Mesendoderm (in vitro differentiated cells): ENCODE measurements around the gene NMRK1.
A peak's percentile ranks its signal among the peaks of the same experiment; 100 is the strongest.

ENCODE experiments used
- DNase-seq: peaks from one replicate; pipeline ENCODE4 v3.0.0; 2013
- H2AK5ac ChIP-seq: 2 replicates; pipeline ENCODE4 v1.6.1; 2013; ENCODE audit warnings: low read length, inconsistent platforms
- H2BK120ac ChIP-seq: 2 replicates; pipeline ENCODE4 v1.6.1; 2013; ENCODE audit warnings: low read depth, mild to moderate bottlenecking, low read length, moderate library complexity, mixed read lengths
- H2BK15ac ChIP-seq: replicated peaks from 2 replicates; pipeline ENCODE4 v1.6.1; 2013; ENCODE audit warnings: low read depth, mild to moderate bottlenecking, moderate library complexity
- H2BK5ac ChIP-seq: 2 replicates; pipeline ENCODE4 v1.6.1; 2013; ENCODE audit warnings: low read length, inconsistent platforms
- H3K18ac ChIP-seq: 2 replicates; pipeline ENCODE4 v1.6.1; 2013; ENCODE audit warnings: mild to moderate bottlenecking, low read length, mixed read lengths
- H3K23ac ChIP-seq: one replicate; pipeline ENCODE4 v1.6.1; 2013; ENCODE audit warnings: low read length
- H3K27ac ChIP-seq: 2 replicates; pipeline ENCODE4 v1.5.1; 2013; ENCODE audit warnings: low read depth, mild to moderate bottlenecking, inconsistent platforms, low read length, moderate library complexity
- H3K27me3 ChIP-seq: 2 replicates; pipeline ENCODE4 v1.6.1; 2013; ENCODE audit warnings: low read length, control low read depth, mild to moderate bottlenecking, inconsistent platforms; ENCODE audit not compliant: insufficient read depth, poor library complexity
- H3K36me3 ChIP-seq: 2 replicates; pipeline ENCODE4 v1.6.1; 2013; ENCODE audit warnings: low read length, inconsistent platforms; ENCODE audit not compliant: control insufficient read depth, insufficient read depth
- H3K4ac ChIP-seq: one replicate; pipeline ENCODE4 v1.6.1; 2013; ENCODE audit warnings: low read depth, mild to moderate bottlenecking, low read length, moderate library complexity
- H3K4me1 ChIP-seq: 2 replicates; pipeline ENCODE4 v1.6.1; 2013; ENCODE audit warnings: low read depth, low read length, inconsistent platforms; ENCODE audit not compliant: control insufficient read depth
- H3K4me2 ChIP-seq: 2 replicates; pipeline ENCODE4 v1.6.1; 2013; ENCODE audit warnings: low read length
- H3K4me3 ChIP-seq: 2 replicates; pipeline ENCODE4 v1.5.1; 2013; ENCODE audit warnings: mild to moderate bottlenecking, low read length
- H3K56ac ChIP-seq: one replicate; pipeline ENCODE4 v1.6.1; 2013; ENCODE audit warnings: low read length
- H3K79me1 ChIP-seq: 2 replicates; pipeline ENCODE4 v1.6.1; 2013; ENCODE audit warnings: low read length, inconsistent platforms
- H3K79me2 ChIP-seq: 2 replicates; pipeline ENCODE4 v1.6.1; 2013; ENCODE audit warnings: mild to moderate bottlenecking, low read length; ENCODE audit not compliant: control insufficient read depth, insufficient read depth
- H3K9ac ChIP-seq: 2 replicates; pipeline ENCODE4 v1.6.1; 2013; ENCODE audit warnings: low read length, inconsistent platforms
- H4K5ac ChIP-seq: one replicate; pipeline ENCODE4 v1.6.1; 2013; ENCODE audit warnings: low read length
- H4K8ac ChIP-seq: one replicate; pipeline ENCODE4 v1.6.1; 2013; ENCODE audit warnings: low read depth, mild to moderate bottlenecking, control low read depth, low read length, moderate library complexity
- WGBS: extraction: QIAGEN DNeasy Blood & Tissue Kit; methylation state at CpG from one replicate; pipeline ENCODE4 v1.1.7; 2013; ENCODE audit warnings: low lambda C conversion rate, missing lambda C conversion rate; ENCODE audit not compliant: insufficient coverage; ENCODE audit errors: extremely low coverage; 5-methylcytosine and 5-hydroxymethylcytosine counted together

The NMRK1 gene

DNA sequence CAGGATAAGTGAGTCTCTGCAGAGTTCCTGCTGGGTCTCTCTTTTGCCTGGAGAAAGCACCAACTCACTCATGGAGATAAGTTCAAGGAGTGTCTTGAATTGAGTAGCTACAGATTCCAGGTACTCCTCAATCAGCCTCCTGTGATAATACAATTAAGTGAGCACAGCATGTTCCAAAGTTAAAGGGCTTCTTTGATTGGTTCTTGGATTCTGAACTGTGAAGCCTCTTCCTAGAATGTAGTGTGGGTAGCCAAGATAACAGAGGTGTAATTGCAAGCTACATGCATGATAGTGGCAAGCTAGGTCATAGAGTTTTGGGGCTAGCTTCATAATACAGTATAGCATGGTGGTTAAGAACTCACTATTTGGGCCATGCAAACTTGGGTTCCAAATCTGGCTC, 36.7 kb downstream of the NMRK1 start:
- Histone ChIP-seq H2AK5ac (no peak overlapping the region), H3K18ac (no peak overlapping the region), H3K4me3 (no peak overlapping the region), H3K79me1 (no peaks in the 10 kb centered on the region), H3K4me1 (no peaks in the 10 kb centered on the region), H4K8ac (no peak overlapping the region), H3K36me3 (no peaks in the 10 kb centered on the region), H2BK15ac (no peak overlapping the region), H2BK120ac (no peak overlapping the region), H3K27ac (no peak overlapping the region), H3K4me2 (no peak overlapping the region), H3K9ac (no peak overlapping the region), H3K23ac (no peak overlapping the region), H2BK5ac (no peak overlapping the region), H3K56ac (no peak overlapping the region), H3K4ac (no peak overlapping the region), H3K79me2 (no peaks in the 10 kb centered on the region), H4K5ac (no peak overlapping the region), H3K27me3 (no peaks in the 10 kb centered on the region)
- DNase-seq = peak; percentile 71

DNA sequence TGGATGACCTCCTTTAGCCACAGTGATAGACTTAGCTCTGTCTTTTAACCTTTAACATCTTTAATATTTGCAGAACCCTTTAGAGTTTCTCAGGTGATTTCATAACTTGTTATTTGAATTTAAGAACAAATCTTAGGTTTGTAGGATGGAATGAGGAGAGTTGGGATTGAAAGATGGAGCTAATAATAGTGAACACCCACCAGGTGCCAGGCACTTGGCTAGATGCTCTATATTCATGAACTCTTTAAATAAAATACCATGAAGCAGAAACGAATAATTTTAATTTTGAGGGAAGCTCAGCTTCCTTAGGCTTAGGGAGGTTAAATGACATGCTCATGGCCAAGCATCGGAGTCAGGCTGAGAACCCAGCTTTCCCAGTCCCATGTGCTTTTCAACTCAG, 40.4 kb downstream of the NMRK1 start:
- Histone ChIP-seq H3K4me1 (no peaks in the 10 kb centered on the region), H3K23ac (no peak overlapping the region), H3K27ac (no peak overlapping the region), H2BK120ac (no peak overlapping the region), H3K9ac (no peak overlapping the region), H3K79me1 (no peaks in the 10 kb centered on the region), H4K8ac (no peak overlapping the region), H3K27me3 (no peaks in the 10 kb centered on the region), H3K4ac (no peak overlapping the region), H3K79me2 (no peaks in the 10 kb centered on the region), H4K5ac (no peak overlapping the region), H3K4me3 (no peak overlapping the region), H2BK5ac (no peak overlapping the region), H3K36me3 (no peaks in the 10 kb centered on the region), H3K18ac (no peak overlapping the region), H3K4me2 (no peak overlapping the region), H3K56ac (no peak overlapping the region), H2AK5ac (no peak overlapping the region), H2BK15ac (no peak overlapping the region)
- no peak for DNase-seq
- WGBS = no CpG with 5 or more reads among the region's 2 CpGs

DNA sequence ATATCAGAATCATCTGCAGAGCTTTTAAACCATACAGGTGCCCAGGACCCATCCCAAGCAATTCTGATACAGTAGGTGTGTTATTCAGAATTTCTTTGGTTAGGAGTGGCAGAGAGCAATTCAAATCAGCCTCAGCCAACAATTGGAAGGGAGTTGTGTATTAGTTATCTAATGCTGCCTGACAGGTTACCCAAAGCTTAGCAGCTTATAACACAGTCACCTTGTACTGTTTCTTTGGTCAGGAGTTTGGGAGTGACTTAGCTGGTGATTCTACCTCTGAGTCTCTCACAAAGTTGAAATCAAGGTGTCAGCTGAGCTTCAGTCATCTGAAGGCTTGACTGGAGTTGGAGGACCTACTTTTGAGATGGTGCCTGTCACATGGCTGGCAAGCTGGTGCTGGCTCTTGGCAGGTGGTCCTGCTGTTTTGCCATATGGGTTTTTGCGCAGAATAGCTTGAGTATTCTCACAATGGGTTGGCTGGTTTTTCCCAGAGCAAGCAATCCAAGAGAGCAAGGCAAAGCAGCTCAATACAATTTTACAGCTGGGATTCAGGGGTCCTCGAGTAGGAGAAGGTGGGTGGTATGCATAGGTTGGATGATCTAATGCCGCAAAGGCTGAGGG, 41.1 kb downstream of the NMRK1 start:
- DNase-seq = no peak
- no peaks in the 10 kb centered on the region for H3K27me3 ChIP-seq
- H4K5ac ChIP-seq = no peak overlapping the region
- H3K23ac ChIP-seq = no peak overlapping the region
- no peak overlapping the region for H3K4ac ChIP-seq
- no CpG with 5 or more reads among the region's 3 CpGs for WGBS
- no peak overlapping the region for H3K56ac ChIP-seq
- no peak overlapping the region for H3K27ac ChIP-seq
- H3K4me1 ChIP-seq = no peaks in the 10 kb centered on the region
- no peaks in the 10 kb centered on the region for H3K79me2 ChIP-seq
- H2BK15ac ChIP-seq = no peak overlapping the region
- no peak overlapping the region for H2BK5ac ChIP-seq
- no peaks in the 10 kb centered on the region for H3K36me3 ChIP-seq
- no peak overlapping the region for H4K8ac ChIP-seq
- no peak overlapping the region for H2AK5ac ChIP-seq
- H3K9ac ChIP-seq = no peak overlapping the region
- no peaks in the 10 kb centered on the region for H3K79me1 ChIP-seq
- no peak overlapping the region for H2BK120ac ChIP-seq
- H3K4me3 ChIP-seq = no peak overlapping the region
- H3K4me2 ChIP-seq = no peak overlapping the region
- no peak overlapping the region for H3K18ac ChIP-seq

DNA sequence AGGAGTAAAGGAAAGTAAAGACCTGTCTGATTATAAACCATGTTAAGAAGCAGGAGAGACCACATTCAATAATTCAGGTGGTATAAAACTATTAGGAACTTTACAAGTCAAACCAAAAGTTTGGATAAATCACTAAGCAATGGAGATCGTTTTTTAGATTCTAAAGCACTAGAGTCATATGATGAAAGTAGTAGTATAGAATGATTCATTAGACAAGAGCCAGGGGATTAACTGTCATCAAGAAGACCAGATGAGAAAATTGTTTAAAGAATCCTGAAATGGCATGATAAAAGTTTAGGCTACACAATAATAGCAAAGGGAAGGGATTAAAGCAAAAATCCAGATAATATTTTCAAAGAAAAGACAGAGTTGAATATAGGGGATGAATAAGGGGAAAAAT, 46.9 kb downstream of the NMRK1 start:
- Histone ChIP-seq H2BK120ac (no peak overlapping the region), H4K8ac (no peak overlapping the region), H3K27me3 (no peaks in the 10 kb centered on the region), H3K79me1 (no peaks in the 10 kb centered on the region), H2BK5ac (no peak overlapping the region), H3K9ac (no peak overlapping the region), H4K5ac (no peak overlapping the region), H3K4me2 (no peak overlapping the region), H3K27ac (no peak overlapping the region), H3K18ac (no peak overlapping the region), H3K4me3 (no peak overlapping the region), H2AK5ac (no peak overlapping the region), H3K4ac (no peak overlapping the region), H3K79me2 (no peaks in the 10 kb centered on the region), H2BK15ac (no peak overlapping the region), H3K36me3 (no peaks in the 10 kb centered on the region), H3K56ac (no peak overlapping the region), H3K4me1 (no peaks in the 10 kb centered on the region), H3K23ac (no peak overlapping the region)
- no peak for DNase-seq
- no CpG with 5 or more reads among the region's 1 CpG for WGBS

DNA sequence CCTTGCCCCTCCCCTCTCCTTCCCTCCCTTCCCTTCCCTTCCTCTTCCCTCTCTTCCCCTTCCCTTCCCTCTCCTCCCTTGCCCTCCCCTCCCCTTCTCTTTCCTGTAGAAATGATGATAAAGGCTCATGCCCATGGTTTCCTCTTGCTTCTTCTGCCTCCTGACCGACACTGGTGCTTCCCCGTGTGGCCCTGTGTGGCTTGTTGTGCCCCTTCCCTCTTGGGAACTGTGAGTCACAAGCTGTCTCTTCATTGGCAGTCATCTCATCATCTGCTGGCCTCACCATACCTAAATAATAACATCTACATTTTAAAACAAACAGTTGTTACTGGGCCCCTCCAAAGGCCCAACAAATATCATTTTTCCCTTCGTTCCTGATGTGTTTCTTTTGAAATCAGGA, 48.2 kb downstream of the NMRK1 start:
- no peaks in the 10 kb centered on the region for H3K79me2 ChIP-seq
- no peak overlapping the region for H3K4ac ChIP-seq
- DNase-seq = no peak
- no peak overlapping the region for H2BK15ac ChIP-seq
- no peak overlapping the region for H3K18ac ChIP-seq
- no peak overlapping the region for H2AK5ac ChIP-seq
- no peak overlapping the region for H4K8ac ChIP-seq
- H4K5ac ChIP-seq = no peak overlapping the region
- H3K27ac ChIP-seq = no peak overlapping the region
- H3K9ac ChIP-seq = no peak overlapping the region
- no peak overlapping the region for H3K23ac ChIP-seq
- H3K4me1 ChIP-seq = no peaks in the 10 kb centered on the region
- no peak overlapping the region for H3K4me2 ChIP-seq
- H3K56ac ChIP-seq = no peak overlapping the region
- no CpG with 5 or more reads among the region's 3 CpGs for WGBS
- H2BK5ac ChIP-seq = no peak overlapping the region
- H3K27me3 ChIP-seq = no peaks in the 10 kb centered on the region
- H3K36me3 ChIP-seq = no peaks in the 10 kb centered on the region
- H3K4me3 ChIP-seq = no peak overlapping the region
- H3K79me1 ChIP-seq = no peaks in the 10 kb centered on the region
- no peak overlapping the region for H2BK120ac ChIP-seq

DNA sequence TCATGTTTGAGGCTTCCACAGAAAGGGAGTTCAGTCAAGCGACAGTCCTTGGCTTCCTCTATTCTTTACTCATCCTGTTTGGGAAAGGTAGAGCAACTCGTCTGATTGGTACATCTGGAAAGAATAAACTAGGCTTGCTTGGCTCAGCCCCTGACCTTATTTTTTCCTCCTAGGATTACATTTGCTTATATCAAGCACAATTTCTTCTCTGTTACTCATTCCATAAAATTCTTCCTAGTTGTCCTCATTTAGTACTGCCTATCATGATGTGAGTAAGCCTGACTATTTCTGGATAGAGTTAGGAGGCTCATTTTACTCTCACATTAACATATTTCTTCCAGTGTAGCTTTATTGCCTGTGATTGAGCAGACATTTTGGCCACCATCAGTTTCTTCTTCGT, 48.9 kb downstream of the NMRK1 start:
- no peak overlapping the region for H3K27ac ChIP-seq

More for the DNA sequence above, 48.9 kb downstream of the NMRK1 start:
- Histone ChIP-seq H4K5ac (no peak overlapping the region), H4K8ac (no peak overlapping the region), H3K4me2 (no peak overlapping the region), H3K4me3 (no peak overlapping the region), H3K27me3 (no peaks in the 10 kb centered on the region), H3K9ac (no peak overlapping the region), H2AK5ac (no peak overlapping the region), H2BK15ac (no peak overlapping the region), H3K79me2 (no peaks in the 10 kb centered on the region), H3K79me1 (no peaks in the 10 kb centered on the region), H3K36me3 (no peaks in the 10 kb centered on the region), H2BK120ac (no peak overlapping the region), H3K23ac (no peak overlapping the region), H3K56ac (no peak overlapping the region), H2BK5ac (no peak overlapping the region), H3K18ac (no peak overlapping the region), H3K4ac (no peak overlapping the region), H3K4me1 (no peaks in the 10 kb centered on the region)
- no CpG with 5 or more reads among the region's 3 CpGs for WGBS
- no peak for DNase-seq
